Peyer's patch (tissue), 4 donors: ENCODE measurements around the gene EDC4.

Experiments
- CTCF ChIP-seq, 6 experiments: fragments of 450-650 bp in 4 of 6; fragments of 200-600 bp in 2 of 6; sonication (generic) in 1 of 6; IDR thresholded peaks; one replicate each; pipeline ENCODE4 v1.5.1; 2017 to 2019; ENCODE audit warnings: antibody characterized with exemption in 6 of 6, mild to moderate bottlenecking in 3 of 6, moderate library complexity in 1 of 6
- POLR2A ChIP-seq, 2 donors: fragments of 450-650 bp; IDR thresholded peaks; one replicate each; pipeline ENCODE4 v1.5.1; 2017; ENCODE audit warnings: antibody characterized with exemption in 2 of 2, mild to moderate bottlenecking in 2 of 2, moderate library complexity in 2 of 2

GRCh38 chr16:67923414-67924116 lies 50.7 kb downstream of the EDC4 start:
- no peak for TF ChIP-seq CTCF (IDR thresholded peaks at IDR 0.05)
- TF ChIP-seq POLR2A (IDR thresholded peaks at IDR 0.05): no peak
